HCT116 (cell line): ENCODE measurements around the gene C1orf52. TPM values are rescaled to one million over a fixed set of nuclear protein-coding genes. Genes with fewer than 3 reads are reported as not detected.

ENCODE experiments used
- ATAC-seq: fragments of 200-7000 bp; cut with Tn5 transposase; 2 replicates; pipeline ENCODE4 v1.9.1; 2020; ENCODE audit warnings: mild to moderate bottlenecking, moderate library complexity
- BruUV-seq: library from RNA; stranded (reverse); fragments of 400-500 nt; replicated peaks from 2 replicates; lab custom pipeline; 2021; lab: Mats Ljungman, UMichigan
- CTCF ChIA-PET: fragments of 300-600 bp; sonication (Branson Sonifier 250); formaldehyde crosslinking; loops from one replicate; lab custom pipeline; 2021; ENCODE audit warnings: antibody characterized with exemption; lab: Charles Lee
- POLR2A ChIA-PET: fragments of 300-600, 350-600 bp; sonication (Branson Sonifier 250); formaldehyde crosslinking; loops from one replicate; lab custom pipeline; 2021; ENCODE audit warnings: antibody characterized with exemption; lab: Charles Lee
- RAD21 ChIA-PET, 2 experiments: fragments of 300-600 bp; sonication (Branson Sonifier 250); formaldehyde crosslinking; loops; one replicate each; lab custom pipeline; 2023; ENCODE audit warnings: low total read pairs in 2 of 2; ENCODE audit not compliant: uncharacterized antibody in 2 of 2, unreplicated experiment in 2 of 2, low non-redundant PET in 1 of 2; lab: Charles Lee
- DNase-seq: peaks from one replicate; pipeline ENCODE4 v3.0.0-alpha.2; 2010; ENCODE audit warnings: low read depth, low spot score
- H2AFZ ChIP-seq: fragments of 200-600 bp; shearing (Covaris generic), sonication (generic); 2 replicates; pipeline ENCODE4 v1.6.1; 2017; ENCODE audit warnings: low read depth, mixed run types, mixed read lengths, antibody characterized with exemption, low read length; ENCODE audit not compliant: poor library complexity, severe bottlenecking
- H3K27ac ChIP-seq: 2 replicates; pipeline ENCODE4 v1.5.1; 2012; ENCODE audit warnings: low read depth, low read length
- H3K27me3 ChIP-seq: fragments of 200-600 bp; sonication (generic); 2 replicates; pipeline ENCODE4 v1.6.1; 2016; ENCODE audit warnings: mixed run types, low read length, mixed read lengths; ENCODE audit not compliant: insufficient read depth
- H3K36me3 ChIP-seq, 2 experiments: fragments of 200-500 bp in 1 of 2; fragments of 200-600 bp in 1 of 2; sonication (Bioruptor generic) in 1 of 2; sonication (generic) in 1 of 2; 2 replicates each; pipeline versions ENCODE4 v1.5.1 to v1.6.1; 2014 to 2016; ENCODE audit warnings: low read length in 2 of 2, inconsistent platforms in 1 of 2, mixed read lengths in 1 of 2, mixed run types in 1 of 2; ENCODE audit not compliant: insufficient read depth in 2 of 2, control insufficient read depth in 1 of 2
- H3K4me1 ChIP-seq, 2 experiments: fragments of 200-600 bp in 1 of 2; sonication (generic) in 1 of 2; 2 replicates each; pipeline versions ENCODE4 v1.5.1 to v1.6.1; 2012 to 2017; ENCODE audit warnings: low read length in 2 of 2, inconsistent platforms in 1 of 2, mild to moderate bottlenecking in 1 of 2, mixed read lengths in 1 of 2, mixed run types in 1 of 2, moderate library complexity in 1 of 2; ENCODE audit not compliant: insufficient read depth in 2 of 2, control insufficient read depth in 1 of 2
- H3K4me2 ChIP-seq: fragments of 200-600 bp; sonication (generic); 2 replicates; pipeline ENCODE4 v1.6.1; 2017; ENCODE audit warnings: mixed run types, low read length, mixed read lengths
- H3K4me3 ChIP-seq, 2 experiments: fragments of 200-600 bp in 1 of 2; sonication (generic) in 1 of 2; replicated peaks in 1 of 2; 2 replicates each; pipeline ENCODE4 v1.5.1; 2011 to 2016; ENCODE audit warnings: low read length in 2 of 2, control low read depth in 1 of 2, low read depth in 1 of 2, mild to moderate bottlenecking in 1 of 2, mixed read lengths in 1 of 2, mixed run types in 1 of 2
- H3K79me2 ChIP-seq: fragments of 200-600 bp; sonication (generic); 2 replicates; pipeline ENCODE4 v1.6.1; 2017; ENCODE audit warnings: mild to moderate bottlenecking, mixed run types, low read length, moderate library complexity, mixed read lengths; ENCODE audit not compliant: insufficient read depth
- H3K9ac ChIP-seq: fragments of 200-600 bp; sonication (generic); 2 replicates; pipeline ENCODE4 v1.6.1; 2016; ENCODE audit warnings: low read length, mixed read lengths
- H3K9me2 ChIP-seq: fragments of 200-600 bp; sonication (generic), shearing (Covaris generic); 2 replicates; pipeline ENCODE4 v1.6.1; 2017; ENCODE audit warnings: mixed run types, mild to moderate bottlenecking, moderate library complexity; ENCODE audit not compliant: insufficient read depth
- H3K9me3 ChIP-seq, 2 experiments: fragments of 200-500 bp in 1 of 2; fragments of 200-600 bp in 1 of 2; sonication (Bioruptor generic) in 1 of 2; sonication (generic) in 1 of 2; 2 replicates each; pipeline ENCODE4 v1.6.1; 2014 to 2017; ENCODE audit warnings: low read length in 2 of 2, mixed read lengths in 2 of 2, inconsistent platforms in 1 of 2, low read depth in 1 of 2, mild to moderate bottlenecking in 1 of 2, mixed run types in 1 of 2, moderate library complexity in 1 of 2; ENCODE audit not compliant: control insufficient read depth in 1 of 2, insufficient read depth in 1 of 2
- H4K20me1 ChIP-seq: fragments of 200-600 bp; sonication (generic), shearing (Covaris generic); 2 replicates; pipeline ENCODE4 v1.6.1; 2017; ENCODE audit warnings: mixed run types, mild to moderate bottlenecking, moderate library complexity; ENCODE audit not compliant: insufficient read depth
- CEBPB ChIP-seq: IDR thresholded peaks from 2 replicates; pipeline ENCODE4 v1.6.1; 2012; ENCODE audit warnings: low read depth
- CTCF ChIP-seq, 3 experiments: fragments of 200-600 bp in 1 of 3; sonication (generic) in 1 of 3; IDR thresholded peaks in 2 of 3; conservative IDR thresholded peaks in 1 of 3; 2 replicates each; pipeline ENCODE4 v1.5.1; 2012 to 2017; ENCODE audit warnings: low read depth in 2 of 3, low read length in 2 of 3, antibody characterized with exemption in 1 of 3, borderline replicate concordance in 1 of 3, control low read depth in 1 of 3, mild to moderate bottlenecking in 1 of 3, mixed read lengths in 1 of 3, mixed run types in 1 of 3, moderate library complexity in 1 of 3; ENCODE audit not compliant: insufficient read depth in 1 of 3
- ELF1 ChIP-seq: IDR thresholded peaks from 2 replicates; pipeline ENCODE4 v1.6.1; 2012; ENCODE audit warnings: low read depth, borderline replicate concordance
- EZH2 ChIP-seq: fragments of 200-600 bp; sonication (generic); IDR thresholded peaks from 2 replicates; pipeline ENCODE4 v1.6.1; 2017; ENCODE audit warnings: antibody characterized with exemption, mixed run types
- EZH2phosphoT487 ChIP-seq: fragments of 200-600 bp; IDR thresholded peaks from 2 replicates; pipeline ENCODE4 v1.6.1; 2018; ENCODE audit warnings: antibody characterized with exemption, borderline replicate concordance
- JUND ChIP-seq: IDR thresholded peaks from 2 replicates; pipeline ENCODE4 v1.6.1; 2012
- MAX ChIP-seq: IDR thresholded peaks from 2 replicates; pipeline ENCODE4 v1.6.1; 2012
- POLR2A ChIP-seq: IDR thresholded peaks from 2 replicates; pipeline ENCODE4 v1.7.0; 2011; ENCODE audit warnings: borderline replicate concordance; ENCODE audit not compliant: insufficient read depth, insufficient read length; ENCODE audit errors: extremely low read depth
- RAD21 ChIP-seq: IDR thresholded peaks from 2 replicates; pipeline ENCODE4 v1.6.1; 2012; ENCODE audit warnings: low read depth, mild to moderate bottlenecking
- REST ChIP-seq: IDR thresholded peaks from 2 replicates; pipeline ENCODE4 v1.6.1; 2012; ENCODE audit warnings: low read depth
- SIN3A ChIP-seq: IDR thresholded peaks from 2 replicates; pipeline ENCODE4 v1.6.1; 2012; ENCODE audit warnings: low read depth
- SRF ChIP-seq: IDR thresholded peaks from 2 replicates; pipeline ENCODE4 v1.6.1; 2012; ENCODE audit warnings: low read depth
- TCF7L2 ChIP-seq: IDR thresholded peaks from 2 replicates; pipeline ENCODE4 v1.7.0; 2011; ENCODE audit warnings: borderline replicate concordance, inconsistent platforms; ENCODE audit not compliant: insufficient read depth, insufficient read length; ENCODE audit errors: extremely low read depth
- ZBTB33 ChIP-seq: IDR thresholded peaks from 2 replicates; pipeline ENCODE4 v1.6.1; 2011; ENCODE audit warnings: mild to moderate bottlenecking, low read length, moderate library complexity; ENCODE audit not compliant: insufficient replicate concordance; ENCODE audit errors: extremely low read depth
- ZFX ChIP-seq: fragments of 450-650 bp; IDR thresholded peaks from 2 replicates; pipeline ENCODE4 v1.6.1; 2017
- ZNF274 ChIP-seq: fragments of 200-500 bp; sonication (Bioruptor generic); IDR thresholded peaks from 2 replicates; pipeline ENCODE4 v1.6.1; 2014; ENCODE audit warnings: mild to moderate bottlenecking, low read depth, low read length, inconsistent platforms
- intact Hi-C: fragments of 100-400 bp; cut with micrococcal nuclease; formaldehyde crosslinking; loops from 2 replicates; pipeline ENCODE4 v1.10.0; 2022
- total RNA-seq: library from RNA; stranded (reverse); gene quantifications from one replicate; pipeline ENCODE4 v1.2.1, GENCODE V29; 2021; ENCODE audit not compliant: unreplicated experiment

The C1orf52 gene
- total RNA-seq, 1 experiment from 2014 or later = 23.3 TPM

GRCh38 chr1:85244271-85245061 is 15.0 kb downstream of the C1orf52 start (continued):
- TF ChIP-seq REST = no peak
- TF ChIP-seq EZH2 = no peak
- TF ChIP-seq ZNF274 = no peak
- TF ChIP-seq SIN3A = no peak

- no TSS peak for BruUV-seq
- no peak overlapping the region for H3K27ac ChIP-seq
- no peak for TF ChIP-seq POLR2A
- no peak for TF ChIP-seq ZFX
- no peak for TF ChIP-seq MAX
- no peak for TF ChIP-seq ZBTB33
- no peak for TF ChIP-seq ELF1
- TF ChIP-seq EZH2phosphoT487 = no peak
- no peak for TF ChIP-seq SRF
- TF ChIP-seq RAD21 = no peak
- no peak for TF ChIP-seq CTCF (IDR thresholded peaks at IDR 0.05 in 2 of 3, conservative IDR thresholded peaks at IDR 0.05 in 1 of 3; ENCODE audit: borderline replicate concordance in 1 of 3, insufficient read depth in 1 of 3, low read depth in 2 of 3, low read length in 2 of 3)
- TF ChIP-seq CEBPB = no peak
- TF ChIP-seq TCF7L2 = no peak
- TF ChIP-seq JUND = no peak
Measured at GRCh38 chr1:85243372-85243771, 16.1 kb downstream of the C1orf52 start.

More at GRCh38 chr1:85243372-85243771, 16.1 kb downstream of the C1orf52 start:
- Histone ChIP-seq H3K4me1 (peaks cover 4 to 10% of the 10 kb centered on the region in 2 experiments; a peak in 3 of 4 replicates), H3K4me2 (no peak overlapping the region), H3K27me3 (no peaks in the 10 kb centered on the region), H3K36me3 (no peaks in the 10 kb centered on the region), H3K9ac (no peak overlapping the region), H3K9me3 (no peaks in the 10 kb centered on the region), H2AFZ (no peak overlapping the region), H4K20me1 (no peaks in the 10 kb centered on the region), H3K79me2 (no peaks in the 10 kb centered on the region), H3K9me2 (no peaks in the 10 kb centered on the region), H3K4me3 (no peak overlapping the region)
- RAD21 ChIA-PET = no interaction called here
- POLR2A ChIA-PET = no interaction called here
- CTCF ChIA-PET = interaction anchor here (2.5 to 3.0 kb wide), 2 partner anchors 11 to 299 kb away, joined by 8 to 17 read pairs; no protein-coding TSS in a partner anchor
- intact Hi-C loops = no loop called here
- DNase-seq = no peak
- no peak for ATAC-seq
